K562 (cell line): ENCODE data around the gene DNAAF3. TPM values are rescaled to one million over a fixed set of nuclear protein-coding genes. Genes with fewer than 3 reads are reported as not detected.

Experiments
- ATF7 ChIP-seq: fragments of 450-650 bp; IDR thresholded peaks from 2 replicates; pipeline ENCODE4 v1.7.1; 2014; ENCODE audit warnings: mild to moderate bottlenecking, moderate library complexity
- CC2D1A ChIP-seq: fragments of 450-650 bp; IDR thresholded peaks from 2 replicates; pipeline ENCODE4 v1.6.1; 2017; ENCODE audit warnings: mild to moderate bottlenecking
- CEBPG ChIP-seq, 3 experiments: fragments of 200-800 bp in 1 of 3; sonication (Bioruptor generic) in 1 of 3; sonication (generic) in 1 of 3; formaldehyde crosslinking in 1 of 3; IDR thresholded peaks in 2 of 3; conservative IDR thresholded peaks in 1 of 3; 2 replicates each; pipeline versions ENCODE4 v1.6.1 to v1.8.0; 2016 to 2022; ENCODE audit warnings: missing compliant biosample characterization in 2 of 3, missing genetic modification characterization in 2 of 3, mild to moderate bottlenecking in 1 of 3, missing genetic modification reagents in 1 of 3
- ESRRB ChIP-seq: fragments of 250-450 bp; sonication (Bioruptor Pico); IDR thresholded peaks from 2 replicates; pipeline ENCODE4 v1.5.0; 2020; ENCODE audit warnings: mild to moderate bottlenecking, moderate library complexity, borderline replicate concordance
- HDAC6 ChIP-seq: IDR thresholded peaks from 2 replicates; pipeline ENCODE4 v1.6.1; 2012; ENCODE audit warnings: low read depth, mild to moderate bottlenecking, control low read depth, inconsistent platforms, low read length, moderate library complexity
- HMGN3 ChIP-seq: IDR thresholded peaks from 2 replicates; pipeline ENCODE4 v1.6.1; 2011; ENCODE audit warnings: borderline replicate concordance, low read depth, mild to moderate bottlenecking, mixed read lengths, low read length; ENCODE audit not compliant: insufficient read length; ENCODE audit errors: extremely low read depth
- MEIS2 ChIP-seq: fragments of 450-650 bp; IDR thresholded peaks from 2 replicates; pipeline ENCODE4 v1.6.1; 2014; ENCODE audit warnings: mild to moderate bottlenecking; ENCODE audit not compliant: partially characterized antibody
- NFIC ChIP-seq: fragments of 450-650 bp; IDR thresholded peaks from 2 replicates; pipeline ENCODE4 v1.6.1; 2017; ENCODE audit warnings: mild to moderate bottlenecking, inconsistent platforms
- PHF8 ChIP-seq: fragments of 200-600 bp; sonication (generic); IDR thresholded peaks from 2 replicates; pipeline ENCODE4 v1.6.1; 2012; ENCODE audit warnings: mixed run types, mild to moderate bottlenecking, inconsistent platforms, low read length, moderate library complexity, borderline replicate concordance
- RAD51 ChIP-seq: fragments of 450-650 bp; IDR thresholded peaks from 2 replicates; pipeline ENCODE4 v1.7.1; 2016; ENCODE audit warnings: low read depth, mild to moderate bottlenecking, borderline replicate concordance
- RB1 ChIP-seq: fragments of 450-650 bp; IDR thresholded peaks from 2 replicates; pipeline ENCODE4 v1.6.1; 2017; ENCODE audit warnings: low read depth, mild to moderate bottlenecking
- RCOR1 ChIP-seq, 2 experiments: IDR thresholded peaks; 2 replicates each; pipeline ENCODE4 v1.6.1; 2012; ENCODE audit warnings: low read depth in 2 of 2, low read length in 2 of 2, borderline replicate concordance in 1 of 2, improper control_type of control experiment in 1 of 2
- SUPT5H ChIP-seq: fragments of 450-650 bp; IDR thresholded peaks from 2 replicates; pipeline ENCODE4 v1.6.1; 2016
- XRCC5 ChIP-seq: fragments of 200-400 bp; formaldehyde crosslinking; IDR thresholded peaks from 2 replicates; pipeline ENCODE4 v1.6.1; 2017; ENCODE audit warnings: low read depth, mild to moderate bottlenecking, low read length
- ZBTB17 ChIP-seq: fragments of 450-650 bp; formaldehyde crosslinking; IDR thresholded peaks from 2 replicates; pipeline ENCODE4 v1.4.0; 2020; ENCODE audit warnings: mild to moderate bottlenecking
- ZNF175 ChIP-seq: fragments of 200-800 bp; sonication (Bioruptor generic); IDR thresholded peaks from 2 replicates; pipeline ENCODE4 v1.6.1; 2016; ENCODE audit warnings: low read depth, mild to moderate bottlenecking, missing genetic modification characterization, missing compliant biosample characterization
- polyA plus RNA-seq, 8 experiments: library from polyadenylated mRNA; depleted of rRNA in 4 of 8; stranded (reverse) in 5 of 8; unstranded in 3 of 8; fragments of >200 nt; fragmentation: Nextera tagmentation in 2 of 8; fragmentation: Illumina TruSeq in 1 of 8; extraction: Ambion mirVana in 2 of 8; extraction: Trizol in 1 of 8; gene quantifications; 2 replicates each; pipeline versions ENCODE4 v1.2.1 to v1.2.3, GENCODE V29; 2011 to 2014; ENCODE audit warnings: inconsistent platforms in 1 of 8, missing spikeins in 1 of 8
- total RNA-seq, 7 experiments: library from RNA; depleted of rRNA in 6 of 7; stranded (reverse); fragments of >200 nt in 6 of 7; fragmentation: Illumina TruSeq in 2 of 7; extraction: Trizol in 2 of 7; gene quantifications; 2 replicates each; pipeline versions ENCODE4 v1.2.1 to v1.2.3, GENCODE V29; 2011 to 2021; ENCODE audit warnings: low replicate concordance in 1 of 7
- TF ChIP-seq, protein P1 (sequence below), 3 experiments: IDR thresholded peaks in 2 of 3; conservative IDR thresholded peaks in 1 of 3; 2 replicates each; pipeline ENCODE4 v1.5.1; 2011 to 2012; ENCODE audit warnings: low read length in 3 of 3, mild to moderate bottlenecking in 3 of 3, control low read depth in 2 of 3, improper control_type of control experiment in 1 of 3, inconsistent platforms in 1 of 3, low read depth in 1 of 3, mixed read lengths in 1 of 3, moderate library complexity in 1 of 3; ENCODE audit not compliant: insufficient read depth in 2 of 3
- TF ChIP-seq, protein P2 (sequence below): fragments of 450-650 bp; formaldehyde crosslinking; IDR thresholded peaks from 2 replicates; pipeline ENCODE4 v1.4.0; 2022; ENCODE audit warnings: missing genetic modification characterization
- TF ChIP-seq, protein P3 (sequence below): fragments of 450-650 bp; IDR thresholded peaks from 2 replicates; pipeline ENCODE4 v1.6.1; 2016; ENCODE audit warnings: borderline replicate concordance
- TF ChIP-seq, protein P4 (sequence below): fragments of 450-650 bp; IDR thresholded peaks from 2 replicates; pipeline ENCODE4 v1.6.1; 2016; ENCODE audit warnings: missing biosample characterization, missing genetic modification characterization

The DNAAF3 gene
- total and polyA plus RNA-seq, 9 of the 15 experiments (the other 6 are each of a cell fraction or from before 2014, with no cell fraction given) = 21.6 to 61.5 (median 43.0) TPM

DNA sequence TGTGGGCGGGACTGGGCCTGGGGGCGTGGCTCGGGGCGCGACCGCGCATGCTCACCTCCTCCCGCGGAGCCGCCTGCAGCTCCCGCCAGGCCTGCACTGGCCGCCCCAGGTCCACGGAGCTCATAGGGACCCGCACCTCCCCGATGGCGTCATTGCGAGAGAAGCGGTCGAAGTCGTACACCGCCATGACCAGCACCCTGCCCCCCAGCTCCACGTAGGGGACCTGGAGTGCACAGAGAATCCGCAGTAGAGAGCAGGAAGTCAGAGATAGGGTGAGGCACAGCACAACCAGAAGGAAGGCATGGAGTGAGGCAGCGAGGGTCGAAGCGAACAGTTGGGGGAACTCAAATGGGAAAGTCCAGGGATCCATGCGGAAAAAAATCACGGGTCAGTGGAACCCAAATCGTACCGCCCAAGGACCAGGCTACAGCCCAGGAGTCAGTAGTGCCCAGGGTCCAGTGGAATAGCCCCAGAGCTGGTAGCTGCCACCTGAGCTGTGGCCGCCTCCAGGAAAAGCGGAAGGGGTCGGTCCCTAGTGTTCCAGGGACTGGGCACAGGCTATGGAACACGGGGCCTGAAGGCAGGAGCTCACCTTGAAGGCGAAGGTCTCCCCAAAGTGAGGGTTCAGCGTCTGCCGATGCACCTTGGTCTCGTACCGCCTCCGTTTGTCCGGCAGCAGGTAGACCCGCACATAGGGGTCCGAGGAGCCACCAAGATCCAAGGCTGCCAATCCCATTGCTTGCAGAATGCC, 8.9 kb upstream of the DNAAF3 start (continued):
- TF ChIP-seq, protein P1, sequence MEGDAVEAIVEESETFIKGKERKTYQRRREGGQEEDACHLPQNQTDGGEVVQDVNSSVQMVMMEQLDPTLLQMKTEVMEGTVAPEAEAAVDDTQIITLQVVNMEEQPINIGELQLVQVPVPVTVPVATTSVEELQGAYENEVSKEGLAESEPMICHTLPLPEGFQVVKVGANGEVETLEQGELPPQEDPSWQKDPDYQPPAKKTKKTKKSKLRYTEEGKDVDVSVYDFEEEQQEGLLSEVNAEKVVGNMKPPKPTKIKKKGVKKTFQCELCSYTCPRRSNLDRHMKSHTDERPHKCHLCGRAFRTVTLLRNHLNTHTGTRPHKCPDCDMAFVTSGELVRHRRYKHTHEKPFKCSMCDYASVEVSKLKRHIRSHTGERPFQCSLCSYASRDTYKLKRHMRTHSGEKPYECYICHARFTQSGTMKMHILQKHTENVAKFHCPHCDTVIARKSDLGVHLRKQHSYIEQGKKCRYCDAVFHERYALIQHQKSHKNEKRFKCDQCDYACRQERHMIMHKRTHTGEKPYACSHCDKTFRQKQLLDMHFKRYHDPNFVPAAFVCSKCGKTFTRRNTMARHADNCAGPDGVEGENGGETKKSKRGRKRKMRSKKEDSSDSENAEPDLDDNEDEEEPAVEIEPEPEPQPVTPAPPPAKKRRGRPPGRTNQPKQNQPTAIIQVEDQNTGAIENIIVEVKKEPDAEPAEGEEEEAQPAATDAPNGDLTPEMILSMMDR (IDR thresholded peaks at IDR 0.05 in 2 of 3, conservative IDR thresholded peaks at IDR 0.05 in 1 of 3; ENCODE audit: insufficient read depth in 2 of 3, low read depth in 1 of 3, low read length in 3 of 3) = no peak
- peak in 1 of 2 experiments; percentile 7; a peak in 1 of 4 replicates for TF ChIP-seq RCOR1 (IDR thresholded peaks at IDR 0.05; ENCODE audit: borderline replicate concordance in 1 of 2, low read depth in 2 of 2, low read length in 2 of 2)
- peak; percentile 94 for TF ChIP-seq PHF8
- 0 out of 2 replicates have a peak, but pooled peaks have one; percentile 17 for TF ChIP-seq CC2D1A
- peak; percentile 93 for TF ChIP-seq ATF7
- peak; percentile 86 for TF ChIP-seq SUPT5H
- TF ChIP-seq, protein P2, sequence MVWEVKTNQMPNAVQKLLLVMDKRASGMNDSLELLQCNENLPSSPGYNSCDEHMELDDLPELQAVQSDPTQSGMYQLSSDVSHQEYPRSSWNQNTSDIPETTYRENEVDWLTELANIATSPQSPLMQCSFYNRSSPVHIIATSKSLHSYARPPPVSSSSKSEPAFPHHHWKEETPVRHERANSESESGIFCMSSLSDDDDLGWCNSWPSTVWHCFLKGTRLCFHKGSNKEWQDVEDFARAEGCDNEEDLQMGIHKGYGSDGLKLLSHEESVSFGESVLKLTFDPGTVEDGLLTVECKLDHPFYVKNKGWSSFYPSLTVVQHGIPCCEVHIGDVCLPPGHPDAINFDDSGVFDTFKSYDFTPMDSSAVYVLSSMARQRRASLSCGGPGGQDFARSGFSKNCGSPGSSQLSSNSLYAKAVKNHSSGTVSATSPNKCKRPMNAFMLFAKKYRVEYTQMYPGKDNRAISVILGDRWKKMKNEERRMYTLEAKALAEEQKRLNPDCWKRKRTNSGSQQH = peak; percentile 67; the same call in 1 of the 2 replicates
- no peak for TF ChIP-seq RAD51
- TF ChIP-seq, protein P3, sequence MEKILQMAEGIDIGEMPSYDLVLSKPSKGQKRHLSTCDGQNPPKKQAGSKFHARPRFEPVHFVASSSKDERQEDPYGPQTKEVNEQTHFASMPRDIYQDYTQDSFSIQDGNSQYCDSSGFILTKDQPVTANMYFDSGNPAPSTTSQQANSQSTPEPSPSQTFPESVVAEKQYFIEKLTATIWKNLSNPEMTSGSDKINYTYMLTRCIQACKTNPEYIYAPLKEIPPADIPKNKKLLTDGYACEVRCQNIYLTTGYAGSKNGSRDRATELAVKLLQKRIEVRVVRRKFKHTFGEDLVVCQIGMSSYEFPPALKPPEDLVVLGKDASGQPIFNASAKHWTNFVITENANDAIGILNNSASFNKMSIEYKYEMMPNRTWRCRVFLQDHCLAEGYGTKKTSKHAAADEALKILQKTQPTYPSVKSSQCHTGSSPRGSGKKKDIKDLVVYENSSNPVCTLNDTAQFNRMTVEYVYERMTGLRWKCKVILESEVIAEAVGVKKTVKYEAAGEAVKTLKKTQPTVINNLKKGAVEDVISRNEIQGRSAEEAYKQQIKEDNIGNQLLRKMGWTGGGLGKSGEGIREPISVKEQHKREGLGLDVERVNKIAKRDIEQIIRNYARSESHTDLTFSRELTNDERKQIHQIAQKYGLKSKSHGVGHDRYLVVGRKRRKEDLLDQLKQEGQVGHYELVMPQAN = peak; percentile 42; the same call in 1 of the 2 replicates
- TF ChIP-seq XRCC5 = no peak
- TF ChIP-seq ZBTB17 (CRISPR knock-in tag) = peak; percentile 59; the same call in 1 of the 2 replicates
- peak; percentile 37; the same call in 1 of the 2 replicates for TF ChIP-seq CEBPG (CRISPR knock-in tag; IDR thresholded peaks at IDR 0.05)
- TF ChIP-seq CEBPG (tag; conservative IDR thresholded peaks at IDR 0.05 in 1 of 2, IDR thresholded peaks at IDR 0.05 in 1 of 2) = no peak
- TF ChIP-seq ESRRB (CRISPR knock-in tag) = no peak
- peak; percentile 32; the same call in 1 of the 2 replicates for TF ChIP-seq NFIC
- peak; percentile 38; the same call in 1 of the 2 replicates for TF ChIP-seq ZNF175 (CRISPR knock-in tag)
- TF ChIP-seq HMGN3 = no peak
- TF ChIP-seq RB1 = peak; percentile 80; the same call in 1 of the 2 replicates
- TF ChIP-seq MEIS2 = peak; percentile 54
- TF ChIP-seq, protein P4, sequence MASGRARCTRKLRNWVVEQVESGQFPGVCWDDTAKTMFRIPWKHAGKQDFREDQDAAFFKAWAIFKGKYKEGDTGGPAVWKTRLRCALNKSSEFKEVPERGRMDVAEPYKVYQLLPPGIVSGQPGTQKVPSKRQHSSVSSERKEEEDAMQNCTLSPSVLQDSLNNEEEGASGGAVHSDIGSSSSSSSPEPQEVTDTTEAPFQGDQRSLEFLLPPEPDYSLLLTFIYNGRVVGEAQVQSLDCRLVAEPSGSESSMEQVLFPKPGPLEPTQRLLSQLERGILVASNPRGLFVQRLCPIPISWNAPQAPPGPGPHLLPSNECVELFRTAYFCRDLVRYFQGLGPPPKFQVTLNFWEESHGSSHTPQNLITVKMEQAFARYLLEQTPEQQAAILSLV (tag) = no peak
- no peak for TF ChIP-seq HDAC6
